ENCODE measurements around the gene ZCCHC24.

The ZCCHC24 gene

GRCh38 chr10:79346388-79347225 is 98.8 kb downstream of the ZCCHC24 start:
- ChIA-PET POLR2A (no interaction called here), CTCF (interaction anchor here (0.6 to 8.0 kb wide), 18 partner anchors 11 to 160 kb away, joined by 3 to 111 read pairs (median 4); no protein-coding TSS in a partner anchor)
- no peak for DNase-seq (ENCODE audit: low read depth, low spot score)
- TF ChIP-seq, protein P1, sequence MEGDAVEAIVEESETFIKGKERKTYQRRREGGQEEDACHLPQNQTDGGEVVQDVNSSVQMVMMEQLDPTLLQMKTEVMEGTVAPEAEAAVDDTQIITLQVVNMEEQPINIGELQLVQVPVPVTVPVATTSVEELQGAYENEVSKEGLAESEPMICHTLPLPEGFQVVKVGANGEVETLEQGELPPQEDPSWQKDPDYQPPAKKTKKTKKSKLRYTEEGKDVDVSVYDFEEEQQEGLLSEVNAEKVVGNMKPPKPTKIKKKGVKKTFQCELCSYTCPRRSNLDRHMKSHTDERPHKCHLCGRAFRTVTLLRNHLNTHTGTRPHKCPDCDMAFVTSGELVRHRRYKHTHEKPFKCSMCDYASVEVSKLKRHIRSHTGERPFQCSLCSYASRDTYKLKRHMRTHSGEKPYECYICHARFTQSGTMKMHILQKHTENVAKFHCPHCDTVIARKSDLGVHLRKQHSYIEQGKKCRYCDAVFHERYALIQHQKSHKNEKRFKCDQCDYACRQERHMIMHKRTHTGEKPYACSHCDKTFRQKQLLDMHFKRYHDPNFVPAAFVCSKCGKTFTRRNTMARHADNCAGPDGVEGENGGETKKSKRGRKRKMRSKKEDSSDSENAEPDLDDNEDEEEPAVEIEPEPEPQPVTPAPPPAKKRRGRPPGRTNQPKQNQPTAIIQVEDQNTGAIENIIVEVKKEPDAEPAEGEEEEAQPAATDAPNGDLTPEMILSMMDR (IDR thresholded peaks at IDR 0.05; ENCODE audit: insufficient read depth, low read length, missing control alignments): no peak
- H3K4me3 ChIP-seq (ENCODE audit: low read depth, low read length): no peak overlapping the region

DNA sequence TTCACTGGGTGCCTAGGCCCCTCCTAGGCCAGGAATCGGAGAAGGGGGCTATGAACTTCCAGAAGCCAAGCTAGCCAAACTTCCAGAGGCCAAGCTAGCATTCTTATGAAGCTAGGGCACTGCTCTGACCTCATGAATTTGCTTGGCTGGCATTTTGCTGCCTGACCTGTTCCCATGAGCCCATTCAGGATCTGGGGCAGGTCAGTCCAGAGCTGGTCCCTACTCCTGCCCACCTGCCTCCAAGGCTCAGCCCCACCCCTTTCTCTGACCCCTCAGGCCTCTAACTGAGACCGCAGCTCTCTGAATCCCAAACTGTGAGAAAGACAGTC is 99.4 kb downstream of the ZCCHC24 start:
- TF ChIP-seq, protein P1 (IDR thresholded peaks at IDR 0.05; ENCODE audit: insufficient read depth, low read length, missing control alignments): no peak
- ChIA-PET POLR2A (interaction anchor here (1.1 kb wide), 1 partner anchor 13 kb away, joined by 4 read pairs; no protein-coding TSS in a partner anchor), CTCF (interaction anchor here (0.9 to 8.0 kb wide), 16 partner anchors 9 to 161 kb away, joined by 3 to 111 read pairs (median 4); no protein-coding TSS in a partner anchor)
- no peak for DNase-seq (ENCODE audit: low read depth, low spot score)
- H3K4me3 ChIP-seq (ENCODE audit: low read depth, low read length): no peak overlapping the region

DNA sequence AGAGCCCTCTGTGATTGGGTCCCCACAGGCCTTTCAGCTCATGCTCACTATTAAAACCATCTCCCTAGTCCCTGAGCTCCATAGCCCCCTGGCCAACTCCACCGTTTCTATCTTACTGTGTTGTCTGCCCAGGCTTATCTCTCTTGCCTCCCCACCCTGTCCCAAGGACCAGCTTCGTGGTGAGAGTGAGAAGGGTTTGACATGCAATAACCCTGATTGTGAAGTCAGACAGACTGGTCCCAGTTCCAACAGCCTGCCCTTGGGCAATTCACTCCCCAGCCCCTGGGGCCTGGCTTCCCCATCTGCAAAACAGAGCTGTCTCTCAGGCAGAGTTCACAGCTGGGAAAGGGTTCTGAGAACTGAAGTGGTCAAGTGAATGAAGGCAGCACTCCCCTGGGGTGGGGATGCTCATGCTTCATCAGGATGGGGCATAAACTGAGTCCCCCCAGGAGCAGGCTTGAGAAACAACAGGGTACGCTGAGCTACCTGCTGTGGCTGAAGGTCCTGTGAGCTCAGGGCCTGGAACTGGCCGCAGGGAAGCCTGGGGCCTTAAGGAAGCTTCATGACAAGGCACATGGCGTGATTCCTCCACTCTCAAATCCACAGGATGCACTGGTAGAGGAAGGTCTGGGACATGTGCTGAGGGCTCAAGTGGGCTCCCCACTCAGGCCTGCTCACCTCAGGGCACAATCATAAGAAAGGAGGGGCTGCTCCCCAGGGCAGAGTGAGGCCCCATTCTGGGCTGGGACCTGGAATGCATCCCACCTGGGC is 100.0 kb downstream of the ZCCHC24 start:
- CTCF ChIA-PET: interaction anchor here (0.9 to 8.0 kb wide), 14 partner anchors 9 to 161 kb away, joined by 3 to 111 read pairs (median 4); no protein-coding TSS in a partner anchor
- POLR2A ChIA-PET: interaction anchor here (1.1 kb wide), 1 partner anchor 12 kb away, joined by 4 read pairs; no protein-coding TSS in a partner anchor
- no peak for DNase-seq (ENCODE audit: low read depth, low spot score)
- H3K4me3 ChIP-seq (ENCODE audit: low read depth, low read length): no peak overlapping the region
- TF ChIP-seq, protein P1 (IDR thresholded peaks at IDR 0.05; ENCODE audit: insufficient read depth, low read length, missing control alignments): no peak

DNA sequence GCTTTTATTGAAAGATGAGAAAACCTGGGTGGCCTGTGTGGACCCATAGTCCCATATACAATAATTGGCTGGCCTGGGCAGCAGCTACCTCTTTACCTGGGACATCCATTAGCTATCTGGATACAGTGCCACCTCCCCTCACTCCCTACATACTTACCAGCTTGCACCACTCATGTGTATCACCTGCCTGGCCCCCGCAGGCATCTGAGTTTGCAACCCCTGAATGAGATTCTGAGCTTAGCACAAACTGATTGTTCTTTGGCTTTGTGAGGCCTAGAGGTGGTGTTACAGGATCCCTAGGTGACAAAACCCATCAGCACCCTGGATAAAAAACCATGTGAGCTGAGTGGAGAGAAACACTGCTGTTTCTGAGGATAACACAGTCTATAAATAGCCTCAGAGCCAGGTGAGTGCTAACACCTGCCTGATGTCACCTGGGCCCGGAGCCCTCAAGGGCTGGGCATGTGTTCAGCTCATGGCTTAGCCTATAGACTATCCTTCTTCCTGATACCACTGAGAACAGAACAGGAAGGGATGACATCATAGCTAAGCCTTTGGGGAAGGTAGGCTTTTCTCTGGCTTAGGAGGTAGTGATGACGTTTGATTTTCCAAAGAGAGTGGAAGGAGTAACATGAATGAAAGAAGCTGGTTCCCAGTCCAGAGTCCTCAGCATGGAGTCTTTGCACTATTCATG is 100.8 kb downstream of the ZCCHC24 start:
- CTCF ChIA-PET: interaction anchor here (0.9 to 8.0 kb wide), 9 partner anchors 9 to 124 kb away, joined by 3 to 111 read pairs (median 4); no protein-coding TSS in a partner anchor
- POLR2A ChIA-PET: no interaction called here
- H3K4me3 ChIP-seq (ENCODE audit: low read depth, low read length): no peak overlapping the region
- no peak for DNase-seq (ENCODE audit: low read depth, low spot score)
- TF ChIP-seq, protein P1 (IDR thresholded peaks at IDR 0.05; ENCODE audit: insufficient read depth, low read length, missing control alignments): no peak

DNA sequence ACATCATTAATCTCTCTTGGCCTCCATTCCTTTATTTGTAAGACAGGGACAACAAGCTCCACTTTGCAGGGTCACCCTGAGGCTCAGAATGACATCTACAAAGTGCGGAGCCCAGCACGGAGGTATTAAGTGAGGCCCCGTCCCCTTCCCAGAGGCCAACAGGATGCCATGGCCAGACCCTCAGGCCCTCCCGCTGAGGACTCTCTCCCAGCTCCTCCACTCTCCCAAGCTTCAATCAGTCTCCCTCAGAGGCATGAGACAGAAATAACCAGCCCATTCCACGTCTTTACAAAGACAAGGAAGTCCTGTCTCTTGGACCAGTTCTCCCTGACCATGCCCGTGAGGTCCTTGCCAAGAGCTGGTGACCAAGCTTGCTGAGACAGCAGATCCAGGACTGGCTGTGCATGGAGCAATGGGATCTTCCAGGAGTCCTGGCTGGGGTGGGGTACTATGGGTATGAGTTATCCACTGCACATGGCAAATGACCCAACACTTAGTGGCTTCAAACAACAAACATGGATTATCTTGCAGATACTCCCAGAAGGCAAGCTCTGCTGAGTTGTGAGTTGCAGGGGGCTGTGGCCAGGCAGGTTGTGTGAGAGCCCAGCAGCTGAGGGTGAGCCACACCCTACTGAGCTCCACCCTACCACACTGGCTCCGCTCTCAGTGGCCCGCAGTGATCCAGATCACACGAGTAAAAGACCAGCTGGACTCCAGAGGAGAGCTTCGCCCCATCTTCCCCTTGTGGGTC is 102.4 kb downstream of the ZCCHC24 start:
- DNase-seq (ENCODE audit: low read depth, low spot score): no peak
- TF ChIP-seq, protein P1 (IDR thresholded peaks at IDR 0.05; ENCODE audit: insufficient read depth, low read length, missing control alignments): no peak
- no peak overlapping the region for H3K4me3 ChIP-seq (ENCODE audit: low read depth, low read length)
- ChIA-PET POLR2A (interaction anchor here (0.6 kb wide), 1 partner anchor 11 kb away, joined by 3 read pairs; no protein-coding TSS in a partner anchor), CTCF (interaction anchor here (1.6 to 8.0 kb wide), 3 partner anchors 7 to 126 kb away, joined by 4 to 111 read pairs (median 28); no protein-coding TSS in a partner anchor)
